Thyroid gland (tissue), 4 donors: ENCODE data around the gene SLC24A4.

Source experiments
- CTCF ChIP-seq, 6 experiments: fragments of 200-600 bp in 3 of 6; fragments of 450-650 bp in 3 of 6; sonication (generic) in 3 of 6; IDR thresholded peaks; one replicate each; pipeline ENCODE4 v1.5.1; 2016 to 2019; ENCODE audit warnings: antibody characterized with exemption in 6 of 6, mild to moderate bottlenecking in 2 of 6, inconsistent platforms in 1 of 6, moderate library complexity in 1 of 6
- POLR2A ChIP-seq, 2 donors: fragments of 450-650 bp; IDR thresholded peaks; one replicate each; pipeline ENCODE4 v1.6.1; 2017; ENCODE audit warnings: antibody characterized with exemption in 2 of 2, mild to moderate bottlenecking in 2 of 2, moderate library complexity in 1 of 2

DNA sequence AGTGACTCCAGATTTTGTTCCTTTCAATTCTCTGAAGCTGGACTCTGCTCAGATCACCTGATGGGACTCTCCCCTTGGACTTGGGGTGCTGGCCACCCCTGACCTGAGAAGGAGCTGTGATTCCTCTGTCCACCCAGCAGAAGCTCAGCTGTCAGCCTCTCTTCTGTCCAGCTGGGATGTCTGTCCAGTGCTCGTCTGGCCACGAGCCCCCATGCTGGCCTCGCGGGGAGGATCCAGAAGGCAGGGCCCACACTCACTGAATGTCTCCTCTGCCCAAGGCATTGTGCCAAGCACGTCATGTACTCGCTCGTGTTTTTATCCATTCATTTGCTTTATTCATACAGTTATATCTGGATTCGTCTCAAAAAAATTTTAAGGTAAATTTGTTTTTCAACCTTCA lies 14.2 kb upstream of the SLC24A4 start:
- no peak for TF ChIP-seq CTCF (IDR thresholded peaks at IDR 0.05)
- no peak for TF ChIP-seq POLR2A (IDR thresholded peaks at IDR 0.05)
